Pancreas (tissue), 10 donors: ENCODE data around the gene CCDC80. TPM values are rescaled to one million over a fixed set of nuclear protein-coding genes. Genes with fewer than 3 reads are reported as not detected.
"Not testable (repeated sequence)": the region's sequence is repeated elsewhere in the genome, so short reads cannot be mapped to it uniquely, and the experiment has no call there.

Source experiments
- ATAC-seq, 4 donors: fragments of 200-7000 bp; cut with Tn5 transposase; one replicate each; pipeline versions ENCODE4 v1.8.0 to v1.9.1; 2020; ENCODE audit warnings: mild to moderate bottlenecking in 4 of 4, moderate library complexity in 4 of 4
- DNase-seq, 6 donors: peaks; one replicate each; pipeline ENCODE4 v3.0.0-alpha.2; 2020
- FAIRE-seq: peaks from 2 replicates; lab custom pipeline; 2012; peaks lifted over from hg19 to GRCh38; lab: Jason Lieb, UNC
- H3K27ac ChIP-seq, 4 donors: fragments of 200-600 bp; sonication (generic); 1 replicate in 3 of 4; 2 replicates in 1 of 4; pipeline versions ENCODE4 v1.5.0 to v1.8.0; 2020
- H3K27me3 ChIP-seq, 4 donors: fragments of 200-600 bp; one replicate each; pipeline ENCODE4 v1.8.0; 2021
- H3K36me3 ChIP-seq, 3 donors: fragments of 200-600 bp; sonication (generic) in 1 of 3; one replicate each; pipeline versions ENCODE4 v1.5.0 to v1.8.0; 2020 to 2021
- H3K4me1 ChIP-seq, 3 donors: fragments of 200-600 bp; one replicate each; pipeline ENCODE4 v1.8.0; 2021
- H3K4me3 ChIP-seq, 4 donors: fragments of 200-600 bp; sonication (generic) in 2 of 4; one replicate each; pipeline versions ENCODE4 v1.5.0 to v1.8.0; 2020 to 2021
- H3K9me3 ChIP-seq, 4 donors: fragments of 200-600 bp; one replicate each; pipeline ENCODE4 v1.8.0; 2021
- CTCF ChIP-seq, 4 donors: fragments of 200-600 bp; sonication (generic) in 3 of 4; IDR thresholded peaks; one replicate each; pipeline versions ENCODE4 v1.5.0 to v1.8.0; 2021; ENCODE audit warnings: antibody characterized with exemption in 4 of 4
- WGBS, 2 donors: extraction: QIAGEN DNeasy Blood & Tissue Kit; methylation state at CpG; one replicate each; pipeline ENCODE4 v1.1.7; 2013; 5-methylcytosine and 5-hydroxymethylcytosine counted together
- intact Hi-C, 3 donors: fragments of 100-400 bp; cut with DNase I; formaldehyde crosslinking; loops; one replicate each; pipeline versions ENCODE4 v1.11.1 to v1.14.2; 2022
- polyA plus RNA-seq, 2 donors: library from polyadenylated mRNA; stranded (reverse); fragments of 200-250 nt; gene quantifications; one replicate each; pipeline ENCODE4 v1.2.3, GENCODE V29; 2013
- total RNA-seq, 6 donors: library from RNA; stranded (reverse); fragmentation: NEBNext Ultra II Directional in 4 of 6; extraction: Animal tissue kit (Norgen Biotek cat#: 25700) in 4 of 6; gene quantifications; one replicate each; pipeline versions ENCODE4 v1.2.1 to v1.2.4, GENCODE V29; 2021 to 2023
- donor health status: healthy with polysubstance abuse.
- donor health status: DM: no; HTN: no; CAD: no; lungs with moderate emphysema.
- donor health status: DM: no; HTN: no; CAD: no.
- donor health status: control.
- donor health status: control.
- donor health status: Bipolar disorder and iron deficiency.
- donor health status: DM: yes; HTN: yes; CAD: no.
- donor health status: DM: no; HTN: no; CAD: no.
- donor health status: DM: no; HTN: no; CAD: no.
- donor health status: DM: yes; HTN: yes; CAD: no.

CCDC80 gene
- total and polyA plus RNA-seq, 8 donors: 6.1 to 100 (median 11.8) TPM

GRCh38 chr3:112672716-112673541 is 32.0 kb upstream of the CCDC80 start:
- Histone ChIP-seq H3K36me3 (no peaks in the 10 kb centered on the region), H3K27me3 (no peaks in the 10 kb centered on the region), H3K4me1 (no peaks in the 10 kb centered on the region), H3K27ac (no peak overlapping the region), H3K4me3 (no peak overlapping the region), H3K9me3 (no peaks in the 10 kb centered on the region)
- 69 to 74% methylated on average over 5 of the region's 5 CpGs for WGBS, 2 donors
- intact Hi-C loops: no loop called here
- DNase-seq: no peak
- FAIRE-seq: no peak
- ATAC-seq: no peak
- TF ChIP-seq CTCF (IDR thresholded peaks at IDR 0.05): no peak

DNA sequence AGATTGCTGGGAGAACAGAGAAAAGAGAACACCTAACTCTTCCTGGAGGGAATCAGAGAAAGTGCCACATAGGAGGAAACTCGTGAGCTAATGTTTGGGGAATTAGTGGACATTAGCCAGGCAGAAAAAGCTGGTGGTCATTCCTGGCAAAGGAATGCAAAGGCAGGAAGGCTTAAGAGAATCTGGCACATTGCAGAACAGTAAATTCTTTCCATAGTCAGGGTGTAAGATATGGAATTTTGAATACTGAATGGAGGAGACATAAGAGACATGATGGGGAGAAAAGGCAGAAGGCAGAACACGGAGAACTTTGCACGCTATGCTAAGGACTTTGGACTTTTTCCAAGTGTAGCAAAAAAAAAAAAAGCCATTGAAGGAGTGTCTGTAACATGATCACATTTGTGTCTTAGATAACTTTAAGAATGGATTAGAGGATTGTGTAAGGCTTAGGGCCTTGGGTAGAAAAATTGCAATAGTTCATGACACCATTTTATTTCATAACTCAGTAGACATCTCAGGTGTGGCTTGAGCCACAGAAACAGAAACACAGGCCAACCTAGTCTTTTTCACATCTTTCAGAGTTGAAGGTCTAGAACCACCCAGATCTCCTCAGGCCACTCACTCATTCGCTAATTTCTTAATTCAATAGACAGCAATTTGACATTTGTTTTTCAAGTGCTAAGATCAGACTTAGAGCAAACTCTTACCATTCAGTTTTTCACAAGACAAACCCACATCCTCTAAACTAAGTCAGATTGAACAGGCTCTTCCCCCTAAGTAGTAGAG is 31.2 kb upstream of the CCDC80 start:
- ATAC-seq: no peak
- no peak for FAIRE-seq
- peak overlapping the region in 1 of 4 donors; percentile 15 for H3K27ac ChIP-seq

DNA sequence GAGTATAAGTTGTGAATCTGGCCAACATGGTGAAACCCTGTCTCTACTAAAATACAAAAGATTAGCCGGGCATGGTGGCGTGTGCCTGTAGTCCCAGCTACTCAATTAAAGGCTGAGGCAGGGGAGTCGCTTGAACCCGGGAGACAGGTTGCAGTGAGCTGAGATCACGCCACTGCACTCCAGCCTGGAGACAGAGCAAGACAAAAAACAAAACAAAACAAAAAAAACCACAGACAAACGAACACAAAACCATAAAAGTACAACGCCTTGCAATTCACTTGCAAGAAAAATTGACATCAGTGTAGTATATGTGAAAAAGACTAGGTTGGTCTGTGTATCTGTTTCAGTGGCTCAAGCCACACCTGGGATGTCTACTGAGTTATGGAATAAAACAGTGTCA is 29.9 kb upstream of the CCDC80 start:
- FAIRE-seq (no peak), ATAC-seq (no peak), DNase-seq (no peak)
- no peaks in the 10 kb centered on the region for H3K36me3 ChIP-seq
- H3K4me1 ChIP-seq: no peaks in the 10 kb centered on the region
- intact Hi-C loops: no loop called here
- no peak for TF ChIP-seq CTCF (IDR thresholded peaks at IDR 0.05)
- no peaks in the 10 kb centered on the region for H3K9me3 ChIP-seq
- H3K27me3 ChIP-seq: no peaks in the 10 kb centered on the region
- WGBS, 2 donors: 81 to 83% methylated on average over 7 of the region's 7 CpGs
- no peak overlapping the region for H3K4me3 ChIP-seq
- H3K27ac ChIP-seq: no peak overlapping the region

More for the DNA sequence above, 31.2 kb upstream of the CCDC80 start:
- no peak for TF ChIP-seq CTCF (IDR thresholded peaks at IDR 0.05)
- Histone ChIP-seq H3K36me3 (no peaks in the 10 kb centered on the region), H3K27me3 (no peaks in the 10 kb centered on the region), H3K9me3 (no peaks in the 10 kb centered on the region), H3K4me3 (no peak overlapping the region), H3K4me1 (no peaks in the 10 kb centered on the region)
- intact Hi-C loops: no loop called here
- no peak for DNase-seq
- WGBS, 2 donors: 45 to 48% methylated on average over 4 of the region's 4 CpGs

DNA sequence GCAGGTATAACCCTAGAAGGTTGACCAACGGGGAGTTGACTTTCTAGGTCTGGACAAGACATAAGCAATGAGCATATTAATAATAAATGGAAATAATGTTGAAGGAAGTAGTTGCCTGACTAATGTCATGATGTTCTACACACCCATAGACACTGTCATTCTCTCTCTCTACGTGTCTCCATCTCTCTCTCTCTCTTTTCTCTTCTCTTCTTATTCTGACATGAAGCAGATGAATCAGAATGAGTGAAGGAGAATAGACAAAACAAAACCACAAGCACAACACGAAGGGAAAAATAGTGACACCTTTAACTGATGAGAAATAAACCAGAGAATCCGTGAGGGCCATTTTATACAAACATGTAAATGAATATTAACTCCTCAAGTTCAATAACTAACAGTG is 26.7 kb upstream of the CCDC80 start:
- intact Hi-C loops: no loop called here
- 35 to 53% methylated on average over 4 of the region's 4 CpGs for WGBS, 2 donors
- Histone ChIP-seq H3K27me3 (no peaks in the 10 kb centered on the region), H3K9me3 (no peaks in the 10 kb centered on the region), H3K27ac (no peak overlapping the region), H3K4me3 (no peak overlapping the region), H3K36me3 (no peaks in the 10 kb centered on the region), H3K4me1 (no peaks in the 10 kb centered on the region)
- no peak for TF ChIP-seq CTCF (IDR thresholded peaks at IDR 0.05)
- DNase-seq (no peak), ATAC-seq (no peak), FAIRE-seq (no peak)

DNA sequence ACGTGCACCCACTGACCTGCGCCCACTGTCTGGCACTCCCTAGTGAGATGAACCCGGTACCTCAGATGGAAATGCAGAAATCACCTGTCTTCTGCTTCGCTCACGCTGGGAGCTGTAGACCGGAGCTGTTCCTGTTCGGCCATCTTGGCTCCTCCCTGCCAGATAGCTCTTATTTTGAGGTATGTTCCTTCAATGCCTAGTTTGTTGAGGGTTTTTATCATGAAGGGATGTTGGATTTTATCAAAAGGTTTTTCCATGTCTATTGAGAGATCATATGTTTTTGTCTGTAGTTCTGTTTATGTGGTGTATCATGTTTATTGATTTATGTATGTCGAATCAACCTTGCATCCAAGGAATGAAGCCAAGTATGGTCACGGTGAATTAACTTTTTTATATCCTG is 24.1 kb upstream of the CCDC80 start:
- H3K27ac ChIP-seq, ATAC-seq, H3K36me3 ChIP-seq, H3K4me1 ChIP-seq, H3K4me3 ChIP-seq, intact Hi-C loops, FAIRE-seq, H3K9me3 ChIP-seq, H3K27me3 ChIP-seq, DNase-seq: not testable (repeated sequence)
- 81 to 90% methylated on average over 7 to 8 of the region's 9 CpGs for WGBS, 2 donors
